ENCODE data around the gene UQCRQ.

UQCRQ gene

DNA sequence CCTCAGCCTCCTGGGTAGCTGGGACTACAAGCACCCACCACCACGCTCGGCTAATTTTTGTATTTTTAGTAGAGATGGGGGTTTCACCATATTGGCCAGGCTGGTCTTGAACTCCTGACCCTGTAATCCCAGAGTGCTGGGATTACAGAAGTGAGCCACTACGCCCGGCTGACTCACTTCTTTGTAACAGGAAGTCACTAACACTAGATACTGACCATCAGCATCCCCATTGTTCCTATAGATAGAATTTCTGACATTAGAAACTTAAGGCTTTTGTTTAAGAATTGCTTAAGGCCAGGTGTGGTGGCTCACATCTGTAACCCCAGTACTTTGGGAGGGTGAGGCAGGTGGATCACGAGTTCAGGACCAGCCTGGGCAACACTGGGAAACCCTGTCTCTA is 49.2 kb downstream of the UQCRQ start:
- DNase-seq (ENCODE audit: low read depth): peak; percentile 12

DNA sequence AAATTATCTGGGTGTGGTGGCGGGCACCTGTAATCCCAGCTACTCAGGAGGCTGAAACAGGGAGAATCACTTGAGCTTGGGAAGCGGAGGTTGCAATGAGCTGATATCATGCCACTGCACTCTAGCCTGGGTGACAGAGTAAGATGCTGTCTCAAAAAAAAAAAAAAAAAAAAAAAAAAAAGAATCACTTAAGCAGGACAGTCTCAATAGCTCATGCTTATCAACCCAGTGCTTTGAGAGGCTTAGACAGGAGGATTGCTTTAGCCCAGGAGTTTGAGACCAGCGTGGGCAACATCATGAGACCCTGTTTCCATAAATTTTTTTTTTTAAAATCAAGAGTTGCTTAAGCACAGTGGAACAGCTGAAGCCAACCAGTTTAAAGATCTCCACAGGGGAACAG is 49.6 kb downstream of the UQCRQ start:
- DNase-seq (ENCODE audit: low read depth): no peak

All from amniotic epithelial cell (primary cell).